Inflammatory macrophage (primary cell): Measurements from ENCODE around the gene KIF5A.
"Not testable (repeated sequence)": the region's sequence is repeated elsewhere in the genome, so short reads cannot be mapped to it uniquely, and the experiment has no call there.

ENCODE experiments used
- DNase-seq, 2 donors: peaks; one replicate each; pipeline ENCODE4 v3.0.0-alpha.2; 2020 to 2022

The KIF5A gene

GRCh38 chr12:57558864-57559263 lies 9.0 kb downstream of the KIF5A start:
- no peak for DNase-seq

GRCh38 chr12:57560516-57560915 lies 10.7 kb downstream of the KIF5A start:
- DNase-seq: no peak

GRCh38 chr12:57561117-57561516 lies 11.3 kb downstream of the KIF5A start:
- not testable (repeated sequence) for DNase-seq

GRCh38 chr12:57563358-57563757 lies 13.5 kb downstream of the KIF5A start:
- DNase-seq: no peak

- no peak for DNase-seq
These were observed 14.4 kb downstream of the KIF5A start for GRCh38 chr12:57564178-57564740.

GRCh38 chr12:57568838-57569237 lies 19.0 kb downstream of the KIF5A start:
- DNase-seq: no peak

- DNase-seq: no peak
These were observed 20.0 kb downstream of the KIF5A start for GRCh38 chr12:57569858-57570257.

- DNase-seq: not testable (repeated sequence)
These were observed 20.6 kb downstream of the KIF5A start for GRCh38 chr12:57570438-57570837.

GRCh38 chr12:57571926-57572762 lies 22.3 kb downstream of the KIF5A start:
- no peak for DNase-seq

- DNase-seq: no peak
These were observed 25.0 kb downstream of the KIF5A start for GRCh38 chr12:57574795-57575194.

GRCh38 chr12:57575771-57576612 lies 26.1 kb downstream of the KIF5A start:
- no peak for DNase-seq

- no peak for DNase-seq
These were observed 26.8 kb downstream of the KIF5A start for GRCh38 chr12:57576613-57577160.

GRCh38 chr12:57577981-57578758 lies 28.3 kb downstream of the KIF5A start:
- DNase-seq: no peak

- DNase-seq: no peak
These were observed 29.2 kb downstream of the KIF5A start for GRCh38 chr12:57579011-57579410.

- DNase-seq: no peak
These were observed 30.0 kb downstream of the KIF5A start for GRCh38 chr12:57579677-57580465.

GRCh38 chr12:57580466-57580795 lies 30.6 kb downstream of the KIF5A start:
- no peak for DNase-seq

- no peak for DNase-seq
These were observed 32.0 kb downstream of the KIF5A start for GRCh38 chr12:57581802-57582201.

- DNase-seq: no peak
These were observed 32.6 kb downstream of the KIF5A start for GRCh38 chr12:57582440-57582839.

- peak; percentile 72 to 81 for DNase-seq
These were observed 33.4 kb downstream of the KIF5A start for GRCh38 chr12:57583008-57583831.

GRCh38 chr12:57584050-57584449 lies 34.2 kb downstream of the KIF5A start:
- DNase-seq: no peak

- DNase-seq: peak; percentile 55 to 65
These were observed 34.8 kb downstream of the KIF5A start for GRCh38 chr12:57584690-57585089.
